HS-27A (cell line): ENCODE data around the gene ZNF837.
A peak's percentile ranks its signal among the peaks of the same experiment; 100 is the strongest.
"Not testable (repeated sequence)": the region's sequence is repeated elsewhere in the genome, so short reads cannot be mapped to it uniquely, and the experiment has no call there.

Experiments
- DNase-seq: peaks from one replicate; pipeline ENCODE4 v3.0.0-alpha.2; 2012; ENCODE audit warnings: low read depth, missing footprints

Gene ZNF837

DNA sequence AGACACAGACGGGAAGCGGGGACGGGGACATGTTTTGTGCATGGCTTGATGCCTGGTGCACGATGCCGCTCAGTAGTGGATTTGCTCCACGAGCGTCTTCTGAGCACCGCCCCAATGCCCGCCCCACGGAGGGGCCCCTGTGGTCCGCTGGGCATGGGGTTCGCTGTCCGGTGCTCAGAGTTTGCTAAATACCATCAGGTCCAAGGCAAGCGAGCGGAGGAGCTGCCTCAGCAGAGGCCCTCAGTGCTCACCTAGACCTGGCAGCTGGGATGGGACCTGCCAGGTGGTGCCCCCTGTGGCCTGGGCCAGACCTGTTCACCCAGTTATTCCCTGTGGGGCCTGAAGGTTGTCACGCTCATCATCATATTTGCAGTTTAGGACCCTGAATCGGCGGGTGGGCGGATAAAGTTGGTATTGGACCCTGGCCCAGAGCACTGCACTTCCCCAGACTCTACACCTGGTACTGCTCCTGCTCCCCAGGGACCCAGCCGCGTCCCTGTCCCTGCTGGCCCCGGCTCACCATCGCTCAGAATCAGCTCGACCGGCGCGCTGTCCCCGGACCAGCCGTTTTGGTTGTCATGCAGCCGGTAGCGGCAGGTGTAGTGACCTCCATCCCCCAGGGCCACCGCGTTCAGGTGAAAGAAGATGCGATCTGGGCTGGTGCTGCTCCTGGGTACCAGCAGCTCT is 29.8 kb downstream of the ZNF837 start:
- DNase-seq: no peak

DNA sequence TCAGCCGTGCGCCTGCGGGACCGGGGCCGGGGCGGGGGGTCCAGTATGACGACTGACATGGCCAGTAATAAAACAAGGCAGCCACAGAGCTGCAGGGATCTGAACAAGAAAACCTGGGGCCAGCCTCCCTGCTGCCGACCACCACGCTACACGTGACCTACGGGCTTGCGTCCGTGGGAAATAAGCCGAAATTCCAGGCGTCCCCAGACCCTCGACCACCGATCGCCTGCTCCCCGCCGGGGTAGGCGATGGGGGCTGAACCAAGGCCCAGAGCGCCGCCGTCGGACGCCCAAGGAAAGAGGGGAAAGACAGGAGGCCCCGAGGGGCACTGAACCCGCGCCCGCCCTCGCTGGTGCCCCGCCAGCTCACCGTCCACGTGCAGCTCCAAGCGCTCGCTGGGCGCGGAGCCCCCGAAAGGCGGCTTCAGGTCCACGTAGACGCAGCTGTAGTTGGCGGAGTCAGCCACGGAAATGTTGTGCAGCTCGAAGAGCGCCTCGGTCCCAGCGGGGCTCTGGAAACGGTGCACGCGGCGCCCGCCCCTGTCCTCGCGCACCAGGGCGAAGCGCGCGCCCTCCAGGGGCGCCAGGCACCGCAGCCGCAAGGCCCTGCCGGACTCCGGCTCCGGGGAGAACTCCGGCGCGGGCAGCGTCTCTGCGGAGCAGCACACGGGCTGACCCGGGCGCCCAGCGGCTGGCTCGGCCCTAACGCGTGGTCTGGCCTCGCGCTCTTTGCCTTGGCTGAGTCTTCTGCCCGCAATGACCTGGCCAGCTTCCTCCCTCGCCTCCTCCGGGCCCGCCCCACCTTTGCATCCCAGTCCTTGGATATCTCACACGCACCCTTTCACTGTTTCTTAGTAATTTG is 30.6 kb downstream of the ZNF837 start:
- no peak for DNase-seq

DNA sequence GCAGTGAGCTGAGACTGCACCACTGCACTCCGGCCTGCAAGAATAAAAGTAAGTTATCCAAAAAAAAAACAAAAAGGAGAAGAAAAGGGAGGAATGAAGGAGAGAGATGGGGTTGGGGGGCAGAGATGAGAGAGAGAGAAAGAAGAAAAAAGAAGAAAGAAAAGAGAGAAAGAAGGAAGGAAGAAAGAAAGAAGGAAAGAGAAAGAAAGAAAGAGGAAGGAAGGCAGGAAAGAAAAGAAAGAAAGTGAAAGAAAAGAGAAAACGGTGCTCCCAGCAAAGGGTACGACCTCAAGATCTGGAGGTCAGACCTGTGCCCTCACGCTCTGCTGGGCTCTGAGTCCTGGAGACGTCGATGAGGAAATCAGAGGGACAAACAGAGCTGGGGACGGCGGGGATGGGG is 31.2 kb downstream of the ZNF837 start:
- no peak for DNase-seq

DNA sequence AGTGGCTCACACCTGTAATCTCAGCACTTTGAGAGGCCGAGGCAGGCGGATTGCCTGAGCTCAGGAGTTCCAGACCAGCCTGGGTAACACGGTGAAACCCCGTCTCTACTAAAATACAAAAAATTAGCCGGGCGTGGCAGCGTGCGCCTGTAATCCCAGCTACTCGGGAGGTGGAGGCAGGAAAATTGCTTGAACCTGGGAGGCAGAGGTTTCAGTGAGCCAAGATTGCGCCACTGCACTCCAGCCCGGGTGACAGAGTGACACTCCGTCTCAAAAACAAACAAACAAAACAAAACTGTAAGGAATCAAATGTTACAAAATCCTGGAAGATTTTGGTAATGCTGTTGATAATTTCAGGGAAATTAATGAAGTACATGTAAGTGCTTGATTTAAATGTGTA is 32.8 kb downstream of the ZNF837 start:
- DNase-seq: not testable (repeated sequence)

DNA sequence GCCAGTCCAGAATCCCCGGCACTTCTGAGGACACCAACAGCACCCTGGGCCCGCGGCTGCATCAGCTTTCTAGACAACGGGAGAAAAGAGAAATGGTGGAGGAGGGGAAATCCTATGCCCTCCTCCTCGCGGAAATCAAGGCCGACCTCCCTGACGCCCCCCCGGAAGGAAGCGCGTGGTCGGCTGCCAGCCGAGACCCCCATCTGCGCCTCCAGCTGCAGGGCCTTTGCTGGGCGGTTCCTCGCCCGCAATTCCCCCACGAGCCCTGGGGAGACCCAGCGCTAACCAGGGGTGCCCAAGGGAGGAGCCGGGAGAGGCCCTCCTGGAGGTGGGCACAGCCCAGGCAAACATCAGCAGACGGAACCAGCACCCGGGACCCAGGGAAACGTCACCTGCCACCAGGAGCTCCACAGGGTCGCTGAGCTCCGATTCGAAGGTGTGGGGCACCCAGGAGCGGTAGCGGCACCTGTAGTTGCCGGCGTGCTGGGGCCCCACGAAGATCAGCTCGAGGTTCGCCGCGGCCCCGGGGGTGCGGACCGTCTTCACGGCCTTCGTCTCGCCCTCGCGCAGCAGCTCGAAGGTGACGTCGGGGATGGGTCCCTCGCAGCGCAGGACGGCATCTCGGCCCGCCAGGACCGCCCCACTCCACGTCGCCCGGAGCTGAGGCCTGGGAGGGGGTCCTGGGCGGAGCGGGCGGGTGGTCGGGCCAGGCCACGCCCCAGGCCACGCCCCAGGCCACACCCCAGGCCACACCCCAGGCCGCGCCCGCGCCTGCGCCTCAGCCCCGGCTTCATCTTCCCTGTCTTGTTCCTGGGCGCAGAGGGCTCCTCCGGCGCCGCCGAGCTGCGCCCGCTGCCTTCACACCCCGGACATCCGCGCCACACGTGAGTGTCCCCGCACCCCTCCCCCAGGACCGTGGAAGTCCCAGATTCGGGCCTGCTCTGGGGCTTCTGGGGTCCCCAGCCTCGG is 33.6 kb downstream of the ZNF837 start:
- peak; percentile 29 for DNase-seq

DNA sequence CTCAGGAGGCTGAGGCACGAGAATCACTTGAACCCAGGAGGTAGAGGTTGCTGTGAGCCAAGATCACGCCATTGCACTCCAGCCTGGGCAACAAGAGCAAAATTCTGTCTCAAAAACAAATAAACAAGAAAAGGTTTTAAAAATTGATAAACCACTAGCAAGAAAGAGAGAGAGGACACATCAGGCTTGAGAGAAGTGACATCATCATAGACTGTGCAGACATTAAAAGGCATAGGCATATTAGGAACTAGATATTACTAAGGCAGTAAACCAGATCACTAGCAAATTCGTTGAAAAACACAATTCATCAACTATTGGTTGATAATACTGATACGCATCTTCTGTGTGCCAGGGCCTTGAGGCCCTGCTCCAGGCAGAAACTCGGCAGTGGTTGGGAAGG is 35.3 kb downstream of the ZNF837 start:
- DNase-seq: no peak

DNA sequence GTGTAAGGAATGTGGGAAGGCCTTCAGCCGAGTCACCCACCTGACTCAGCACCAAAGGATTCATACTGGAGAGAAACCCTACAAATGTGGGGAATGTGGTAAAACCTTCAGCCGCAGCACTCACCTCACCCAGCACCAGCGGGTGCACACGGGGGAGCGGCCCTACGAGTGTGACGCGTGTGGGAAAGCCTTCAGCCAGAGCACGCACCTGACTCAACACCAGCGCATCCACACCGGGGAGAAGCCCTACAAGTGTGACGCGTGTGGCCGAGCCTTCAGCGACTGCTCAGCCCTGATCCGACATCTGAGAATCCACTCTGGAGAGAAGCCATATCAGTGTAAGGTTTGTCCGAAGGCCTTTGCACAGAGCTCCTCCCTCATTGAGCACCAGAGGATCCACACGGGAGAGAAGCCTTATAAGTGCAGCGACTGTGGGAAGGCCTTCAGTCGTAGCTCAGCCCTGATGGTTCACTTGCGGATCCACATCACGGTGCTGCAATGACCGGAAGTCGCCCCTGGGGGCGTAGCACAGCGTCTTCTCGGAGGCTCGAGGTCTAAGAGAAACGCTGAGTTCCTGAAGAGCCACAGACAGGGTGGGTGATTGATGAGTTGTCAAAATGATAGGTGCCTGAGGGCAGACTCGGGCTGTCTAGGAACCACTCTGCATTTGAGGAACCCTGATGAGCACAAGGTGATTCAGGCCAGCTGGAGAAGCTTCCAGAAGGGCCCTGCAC is 41.8 kb downstream of the ZNF837 start:
- no peak for DNase-seq

DNA sequence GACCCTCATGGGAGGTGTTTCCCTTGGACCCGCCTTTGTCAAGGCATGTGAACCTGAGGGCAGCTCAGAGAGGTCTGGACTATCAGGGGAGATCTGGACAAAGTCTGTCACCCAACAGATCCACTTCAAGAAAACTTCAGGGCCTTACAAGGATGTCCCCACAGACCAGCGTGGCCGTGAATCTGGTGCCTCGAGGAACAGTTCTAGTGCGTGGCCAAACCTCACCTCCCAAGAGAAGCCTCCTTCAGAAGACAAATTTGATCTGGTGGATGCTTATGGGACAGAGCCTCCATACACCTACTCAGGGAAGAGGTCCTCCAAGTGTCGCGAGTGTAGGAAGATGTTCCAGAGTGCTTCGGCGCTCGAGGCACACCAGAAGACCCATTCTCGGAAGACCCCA is 42.5 kb downstream of the ZNF837 start:
- no peak for DNase-seq

DNA sequence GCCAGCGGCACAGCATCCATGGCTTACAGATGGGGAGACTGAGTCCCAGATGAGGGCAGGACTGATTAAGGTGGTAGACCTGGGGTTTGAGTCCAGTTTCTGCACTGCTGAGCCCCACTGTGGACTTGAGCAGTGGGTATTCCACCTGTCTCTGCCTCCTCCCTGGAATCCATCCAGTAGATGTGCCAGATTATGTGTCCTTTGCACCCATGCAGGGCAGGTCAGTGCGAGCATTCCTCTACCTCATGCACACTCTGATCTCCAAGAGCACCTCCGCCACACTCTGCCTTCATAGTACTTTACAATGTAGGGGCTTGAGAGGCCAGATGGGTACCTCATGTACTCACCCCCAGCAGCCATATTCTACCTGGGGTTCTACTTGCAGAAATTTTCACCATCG is 44.0 kb downstream of the ZNF837 start:
- no peak for DNase-seq

DNA sequence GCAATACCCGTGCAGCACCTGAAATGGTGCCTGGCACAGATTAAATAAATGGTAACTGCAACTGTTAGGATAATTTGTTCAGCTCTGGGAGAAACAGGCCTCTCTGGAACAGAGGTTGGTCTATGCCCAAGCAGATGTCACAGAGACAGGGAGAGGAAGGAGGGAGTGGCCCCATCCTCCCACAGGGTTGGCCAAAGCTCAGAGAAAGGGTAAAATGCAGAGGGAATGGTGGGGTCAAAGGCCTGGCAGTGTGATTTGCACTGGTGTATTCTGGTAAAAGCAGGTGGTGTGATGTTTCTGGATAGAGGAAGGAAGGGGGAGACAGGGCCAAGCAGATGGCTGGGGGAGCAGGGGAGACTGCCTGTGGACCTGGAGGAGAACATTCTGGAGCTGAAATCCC is 44.6 kb downstream of the ZNF837 start:
- no peak for DNase-seq

DNA sequence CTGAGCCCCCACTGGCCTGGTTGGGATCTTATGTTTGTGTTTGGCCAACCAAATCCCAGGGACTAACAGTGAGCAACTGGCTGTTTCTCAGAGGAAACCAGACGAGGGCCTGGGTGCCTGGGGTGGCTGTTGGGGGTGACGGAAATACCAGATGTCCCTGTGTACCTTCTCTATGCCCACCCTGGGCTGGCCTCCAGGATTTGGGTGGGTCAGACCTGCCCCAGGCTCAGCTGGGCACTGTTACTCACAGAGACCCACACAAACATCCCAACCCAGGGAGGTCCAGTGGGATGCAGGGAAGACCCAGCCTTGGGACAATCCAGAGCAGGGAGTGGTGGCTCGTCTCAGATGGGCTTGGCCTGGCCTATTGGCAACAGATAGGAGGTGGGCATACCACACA is 45.2 kb downstream of the ZNF837 start:
- no peak for DNase-seq

DNA sequence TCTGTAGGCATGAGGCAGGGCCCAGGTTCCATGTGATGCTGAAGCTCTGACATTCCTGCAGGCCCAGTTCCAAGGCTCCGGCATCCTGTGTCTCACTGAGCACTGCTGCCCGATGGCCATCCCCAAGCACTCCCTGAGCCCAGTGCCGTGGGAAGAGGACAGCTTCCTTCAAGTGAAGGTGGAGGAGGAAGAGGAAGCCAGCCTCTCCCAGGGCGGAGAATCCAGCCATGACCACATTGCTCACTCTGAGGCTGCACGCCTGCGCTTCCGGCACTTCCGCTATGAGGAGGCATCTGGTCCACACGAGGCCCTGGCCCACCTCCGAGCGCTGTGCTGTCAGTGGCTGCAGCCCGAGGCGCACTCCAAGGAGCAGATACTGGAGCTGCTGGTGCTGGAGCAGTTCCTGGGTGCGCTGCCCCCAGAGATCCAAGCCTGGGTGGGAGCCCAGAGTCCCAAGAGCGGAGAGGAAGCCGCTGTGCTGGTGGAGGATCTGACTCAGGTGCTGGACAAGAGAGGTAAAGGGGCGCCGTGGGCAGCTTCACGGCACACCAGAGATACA is 46.1 kb downstream of the ZNF837 start:
- DNase-seq: no peak

DNA sequence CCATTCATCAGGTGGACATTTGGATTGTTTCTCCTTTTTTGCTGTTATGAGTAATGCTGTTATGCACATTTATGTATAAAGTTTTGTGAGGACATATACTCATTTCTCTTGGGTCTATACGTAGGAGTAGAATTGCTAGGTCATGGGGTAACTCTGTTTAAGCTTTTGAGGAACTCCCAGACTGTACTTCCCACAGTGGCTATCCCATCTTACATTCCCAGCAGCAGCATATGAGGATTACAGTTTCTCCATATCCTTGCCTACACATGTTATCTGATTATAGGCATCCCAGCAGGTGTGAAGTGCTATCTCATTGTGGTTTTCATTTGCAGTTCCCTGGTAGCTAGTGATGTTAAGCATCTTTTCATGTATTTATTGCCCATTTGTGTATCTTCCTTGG is 48.1 kb downstream of the ZNF837 start:
- no peak for DNase-seq

DNA sequence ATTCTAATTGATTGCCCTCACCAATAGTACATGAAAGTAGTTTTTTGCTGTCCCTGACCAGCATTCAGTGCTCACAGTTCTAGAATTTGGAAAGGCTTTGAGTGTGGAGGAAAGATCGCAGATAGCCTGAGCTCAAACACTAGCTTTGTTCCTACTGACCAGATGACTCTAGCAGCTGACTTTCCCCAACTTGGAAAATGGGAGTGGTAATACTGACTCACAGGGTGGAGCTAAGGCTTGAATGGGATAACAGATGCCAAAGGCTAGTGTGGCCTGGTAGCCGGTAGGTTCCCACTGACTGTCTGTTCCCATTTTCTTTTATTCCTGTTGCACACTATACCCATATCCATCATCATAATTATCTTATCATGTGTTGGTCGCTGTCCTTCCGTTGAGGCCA is 50.4 kb downstream of the ZNF837 start:
- DNase-seq: no peak

DNA sequence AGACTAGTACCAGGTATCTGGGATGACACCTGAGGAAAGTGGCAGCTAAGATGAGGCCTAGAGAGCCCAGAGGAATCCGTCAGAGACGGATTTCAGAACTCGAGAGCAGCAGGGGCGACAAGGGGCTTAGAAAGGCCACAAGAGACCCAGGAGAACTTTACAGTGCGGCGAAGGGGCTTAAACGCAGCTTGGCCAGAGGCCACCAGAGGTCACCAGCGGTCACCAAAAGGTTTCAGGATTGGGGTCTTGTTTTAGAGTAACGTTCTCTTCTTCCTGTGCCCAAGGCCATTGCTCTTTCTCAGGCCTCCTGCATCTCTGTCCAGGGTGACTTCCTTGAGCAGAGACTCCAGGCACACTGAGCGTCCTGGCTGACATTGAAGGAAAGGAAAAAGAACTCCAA is 51.8 kb downstream of the ZNF837 start:
- DNase-seq: no peak

DNA sequence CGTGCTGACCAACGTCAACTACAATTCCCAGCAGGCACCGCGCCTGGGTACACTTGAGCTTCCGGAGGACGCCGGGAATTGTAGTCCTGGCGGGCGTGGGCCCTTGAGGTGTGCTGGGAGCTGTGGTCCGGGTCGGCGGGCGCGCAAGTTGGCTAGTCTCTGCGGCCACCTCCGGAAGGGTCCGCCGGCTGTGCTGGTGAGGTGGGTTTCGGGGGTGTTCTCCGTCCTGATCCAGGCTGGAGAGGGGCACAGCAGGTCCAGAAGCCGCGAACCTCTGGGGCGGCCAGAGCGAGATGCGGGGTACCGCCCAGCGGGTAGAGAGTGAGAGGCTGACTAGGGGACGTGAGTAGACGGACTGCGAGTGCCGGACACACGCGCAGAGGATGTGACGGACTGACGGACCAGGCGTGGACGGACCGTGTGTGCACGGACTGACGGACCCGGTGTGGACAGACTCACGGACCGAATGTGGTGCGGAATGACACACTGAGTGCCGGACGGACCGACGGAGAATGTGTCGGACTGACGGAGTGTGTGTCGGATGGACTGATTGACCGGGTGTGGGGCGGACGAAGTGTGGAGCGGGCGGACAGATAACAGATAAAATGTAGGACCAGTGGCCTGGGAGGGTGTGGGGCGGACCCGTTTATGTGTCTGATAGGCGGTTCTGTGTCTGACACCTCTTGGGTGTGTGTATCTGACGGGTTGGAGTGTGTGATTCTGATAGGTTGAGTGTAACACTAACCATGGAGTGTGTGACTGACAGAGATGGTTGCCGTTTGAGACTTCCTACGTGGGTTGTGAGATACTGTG is 53.7 kb downstream of the ZNF837 start, which contains the start of gene ZSCAN22:
ZSCAN22 (plus strand) TSS at position 81 of the 813 bp plus-strand sequence. CDS start 7,809 bp downstream, outside the sequence.
- peak; percentile 95 for DNase-seq

DNA sequence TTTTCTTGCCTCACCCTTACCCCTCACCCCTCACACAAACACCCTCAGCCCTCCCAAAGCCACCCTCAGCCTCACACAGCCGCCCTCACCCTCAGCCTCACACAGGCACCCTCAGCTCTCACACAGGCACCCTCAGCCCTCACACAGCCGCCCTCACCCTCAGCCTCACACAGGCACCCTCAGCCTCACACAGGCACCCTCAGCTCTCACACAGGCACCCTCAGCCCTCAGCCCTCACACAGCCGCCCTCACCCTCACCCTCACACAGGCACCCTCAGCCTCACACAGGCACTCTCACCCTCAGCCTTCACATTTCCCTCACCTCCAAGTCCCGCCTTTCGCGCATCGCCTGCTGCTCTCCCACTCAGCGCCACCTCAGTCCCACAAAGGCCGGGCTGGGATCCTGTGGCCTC is 54.3 kb downstream of the ZNF837 start:
- DNase-seq: no peak

DNA sequence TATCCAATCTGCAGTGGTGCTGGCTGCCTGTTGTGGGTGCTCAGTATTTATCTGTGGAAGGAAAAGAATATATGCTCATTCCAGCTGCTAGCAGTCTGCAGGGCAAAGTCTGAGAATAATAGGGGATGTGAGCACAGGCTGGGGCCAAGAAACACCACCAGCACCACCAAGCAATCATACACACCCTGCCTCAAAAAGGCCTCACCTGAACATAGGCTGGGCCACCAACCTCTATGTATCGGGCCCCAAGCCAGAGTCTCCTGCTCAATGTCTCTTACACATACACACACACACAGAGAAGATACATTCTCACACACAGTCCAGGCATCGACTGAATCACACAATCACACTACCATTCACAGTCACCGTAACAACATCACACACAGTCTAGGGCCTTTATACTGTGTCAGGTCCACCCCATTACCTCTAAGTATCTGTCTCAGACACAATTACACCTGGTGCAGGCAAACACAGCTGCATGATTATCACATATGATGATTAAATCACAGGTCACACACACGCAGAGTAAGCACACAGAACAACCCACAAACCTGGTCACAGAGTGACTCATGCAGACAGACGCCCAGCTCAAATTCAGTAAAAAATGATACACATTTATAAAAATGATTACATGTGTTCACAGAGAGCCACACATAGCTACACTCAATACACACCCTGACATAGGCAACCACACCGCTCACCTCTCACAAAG is 55.4 kb downstream of the ZNF837 start:
- no peak for DNase-seq

DNA sequence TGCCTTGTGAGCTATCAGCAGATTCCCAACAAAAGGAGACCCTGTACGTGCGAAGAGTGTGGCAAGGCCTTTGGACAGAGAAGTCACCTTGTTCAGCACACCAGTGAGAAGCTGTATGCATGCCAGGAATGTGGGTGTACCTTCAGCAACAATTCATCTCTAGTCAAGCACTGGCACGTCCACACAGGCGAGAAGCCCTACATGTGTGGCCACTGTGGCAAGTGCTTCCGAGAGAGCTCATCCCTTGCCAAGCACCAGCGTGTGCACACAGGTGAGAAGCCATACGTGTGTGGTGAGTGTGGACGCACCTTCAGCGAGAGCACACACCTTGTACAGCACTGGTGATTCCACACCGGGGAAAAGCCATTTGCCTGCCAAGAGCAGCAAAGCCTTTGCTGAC is 61.6 kb downstream of the ZNF837 start:
- DNase-seq: no peak

DNA sequence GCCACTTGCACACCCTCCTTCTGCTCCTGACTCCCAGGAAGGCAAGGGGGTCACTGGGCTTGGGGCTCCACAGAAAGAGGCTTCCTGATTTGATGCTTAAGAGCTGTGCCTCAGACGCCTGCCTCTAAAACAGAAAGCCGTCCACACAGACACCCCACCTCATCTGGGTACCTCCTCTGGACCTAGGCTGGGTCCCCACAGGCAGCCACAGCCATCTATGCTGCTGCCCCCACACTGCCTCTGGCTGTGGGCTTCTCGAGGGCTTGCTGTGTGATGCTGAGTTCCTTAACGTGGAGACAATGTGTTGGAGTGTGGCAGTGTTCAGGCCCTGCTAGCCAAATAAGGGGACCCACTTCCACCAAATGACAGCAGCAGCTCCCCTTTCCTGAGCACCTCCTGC is 62.5 kb downstream of the ZNF837 start:
- DNase-seq: no peak
